PC-3 (cell line): ENCODE data around the gene BPIFB4. TPM values are rescaled to one million over a fixed set of nuclear protein-coding genes. Genes with fewer than 3 reads are reported as not detected.

Experiments used
- ATAC-seq: fragments of 200-7000 bp; cut with Tn5 transposase; 2 replicates; pipeline ENCODE4 v1.9.1; 2020; ENCODE audit warnings: mild to moderate bottlenecking, moderate library complexity
- BruUV-seq: library from RNA; stranded (reverse); fragments of 400-500 nt; replicated peaks from 2 replicates; lab custom pipeline; 2021; lab: Mats Ljungman, UMichigan
- CTCF ChIA-PET: fragments of 300-600 bp; sonication (Branson Sonifier 250); formaldehyde crosslinking; loops from one replicate; lab custom pipeline; 2022; ENCODE audit warnings: antibody characterized with exemption; lab: Charles Lee
- POLR2A ChIA-PET: fragments of 300-600 bp; sonication (Branson Sonifier 250); formaldehyde crosslinking; loops from one replicate; lab custom pipeline; 2022; ENCODE audit warnings: antibody characterized with exemption; ENCODE audit not compliant: unreplicated experiment; lab: Charles Lee
- DNase-seq: peaks from one replicate; pipeline ENCODE4 v3.0.0-alpha.2; 2015
- H2AFZ ChIP-seq: fragments of 300-600 bp; sonication (generic); 2 replicates; pipeline ENCODE4 v1.6.0; 2016; ENCODE audit warnings: antibody characterized with exemption, low read length
- H3F3A ChIP-seq: fragments of 300-600 bp; sonication (generic); one replicate; pipeline ENCODE4 v1.6.0; 2017; ENCODE audit warnings: antibody characterized with exemption, low read length, control low read depth, mild to moderate bottlenecking; ENCODE audit not compliant: unreplicated experiment
- H3K27ac ChIP-seq: fragments of 300-600 bp; sonication (generic); 2 replicates; pipeline ENCODE4 v1.5.1; 2016; ENCODE audit warnings: mild to moderate bottlenecking, low read length
- H3K27me3 ChIP-seq: fragments of 300-600 bp; sonication (generic); 2 replicates; pipeline ENCODE4 v1.6.1; 2016; ENCODE audit warnings: low read length, mixed read lengths
- H3K36me3 ChIP-seq: fragments of 300-600 bp; sonication (generic); 2 replicates; pipeline ENCODE4 v1.6.1; 2016; ENCODE audit warnings: low read depth, mixed run types, low read length, mixed read lengths
- H3K4me1 ChIP-seq: fragments of 300-600 bp; sonication (generic); 2 replicates; pipeline ENCODE4 v1.5.1; 2016; ENCODE audit warnings: low read length; ENCODE audit not compliant: insufficient read depth
- H3K4me2 ChIP-seq: fragments of 300-600 bp; sonication (generic); 2 replicates; pipeline ENCODE4 v1.6.0; 2016; ENCODE audit warnings: low read length
- H3K4me3 ChIP-seq: fragments of 300-600 bp; sonication (generic); 2 replicates; pipeline ENCODE4 v1.5.1; 2016; ENCODE audit warnings: mild to moderate bottlenecking, low read length, mixed read lengths
- H3K79me2 ChIP-seq: fragments of 300-600 bp; sonication (generic); 2 replicates; pipeline ENCODE4 v1.6.1; 2017; ENCODE audit warnings: low read length, mixed read lengths
- H3K9ac ChIP-seq: fragments of 300-600 bp; sonication (generic); 2 replicates; pipeline ENCODE4 v1.6.0; 2016; ENCODE audit warnings: mild to moderate bottlenecking, low read length
- H3K9me2 ChIP-seq: fragments of 300-600 bp; sonication (generic); replicated peaks from 2 replicates; pipeline ENCODE4 v1.6.1; 2016; ENCODE audit warnings: mixed run types, low read length, mixed read lengths
- H3K9me3 ChIP-seq: fragments of 300-600 bp; sonication (generic); 2 replicates; pipeline ENCODE4 v1.6.1; 2016; ENCODE audit warnings: low read length, mixed read lengths
- H4K20me1 ChIP-seq: fragments of 300-600 bp; sonication (generic); 2 replicates; pipeline ENCODE4 v1.6.1; 2016; ENCODE audit warnings: low read length, mixed read lengths
- CTCF ChIP-seq: fragments of 300-600 bp; sonication (generic); conservative IDR thresholded peaks from 2 replicates; pipeline ENCODE4 v1.5.1; 2017; ENCODE audit warnings: antibody characterized with exemption, low read depth, mild to moderate bottlenecking, low read length
- EZH2 ChIP-seq: fragments of 300-600 bp; sonication (generic); IDR thresholded peaks from one replicate; pipeline ENCODE4 v1.6.1; 2017; ENCODE audit warnings: antibody characterized with exemption, mild to moderate bottlenecking, low read length; ENCODE audit not compliant: unreplicated experiment
- EZH2phosphoT487 ChIP-seq: fragments of 300-600 bp; sonication (generic); IDR thresholded peaks from 2 replicates; pipeline ENCODE4 v1.6.1; 2018; ENCODE audit warnings: mild to moderate bottlenecking, antibody characterized with exemption, low read length, borderline replicate concordance
- intact Hi-C: fragments of 100-400 bp; cut with micrococcal nuclease; formaldehyde crosslinking; loops from 2 replicates; pipeline ENCODE4 v1.9.0; 2023
- total RNA-seq: library from RNA; depleted of rRNA; stranded (reverse); fragments of >200 nt; gene quantifications from 2 replicates; pipeline ENCODE4 v1.2.3, GENCODE V29; 2014

Gene BPIFB4
- total RNA-seq, 1 experiment from 2014 or later: not detected

- no peaks in the 10 kb centered on the region for H3K9me3 ChIP-seq
- H3K4me2 ChIP-seq: no peak overlapping the region
- no peaks in the 10 kb centered on the region for H3F3A ChIP-seq
- CTCF ChIA-PET: no interaction called here
- H4K20me1 ChIP-seq: no peaks in the 10 kb centered on the region
- POLR2A ChIA-PET: no interaction called here
- H3K27ac ChIP-seq: no peak overlapping the region
- no peaks in the 10 kb centered on the region for H3K36me3 ChIP-seq
- ATAC-seq (no peak), DNase-seq (no peak)
- intact Hi-C loops: no loop called here
- H3K4me1 ChIP-seq: no peaks in the 10 kb centered on the region
- BruUV-seq: no TSS peak
- H3K27me3 ChIP-seq: peaks cover 37% of the 10 kb centered on the region
- H2AFZ ChIP-seq: no peak overlapping the region
- no peaks in the 10 kb centered on the region for H3K79me2 ChIP-seq
- no peak overlapping the region for H3K9ac ChIP-seq
- no peak overlapping the region for H3K4me3 ChIP-seq
- H3K9me2 ChIP-seq: no peaks in the 10 kb centered on the region
- no peak for TF ChIP-seq EZH2phosphoT487
- no peak for TF ChIP-seq EZH2
- TF ChIP-seq CTCF: no peak
Observed at GRCh38 chr20:33038243-33038642, 41.2 kb upstream of the BPIFB4 start.

GRCh38 chr20:33042430-33042829 lies 37.0 kb upstream of the BPIFB4 start:
- CTCF ChIA-PET: no interaction called here
- Histone ChIP-seq H3K9me2 (no peaks in the 10 kb centered on the region), H3K4me2 (no peak overlapping the region), H3K79me2 (no peaks in the 10 kb centered on the region), H3K4me1 (no peaks in the 10 kb centered on the region), H3F3A (no peaks in the 10 kb centered on the region), H3K9ac (no peak overlapping the region), H3K36me3 (no peaks in the 10 kb centered on the region), H2AFZ (no peak overlapping the region), H3K27me3 (peaks cover 17% of the 10 kb centered on the region; the same call in 1 of the 2 replicates), H3K27ac (no peak overlapping the region), H4K20me1 (no peaks in the 10 kb centered on the region), H3K9me3 (peaks cover 4% of the 10 kb centered on the region; the same call in 1 of the 2 replicates), H3K4me3 (no peak overlapping the region)
- intact Hi-C loops: no loop called here
- POLR2A ChIA-PET: no interaction called here
- ATAC-seq (no peak), DNase-seq (no peak)
- no TSS peak for BruUV-seq
- TF ChIP-seq EZH2 (no peak), EZH2phosphoT487 (no peak), CTCF (no peak)

- ChIA-PET POLR2A (no interaction called here), CTCF (no interaction called here)
- BruUV-seq: no TSS peak
- no peaks in the 10 kb centered on the region for H4K20me1 ChIP-seq
- no peak overlapping the region for H3K27ac ChIP-seq
- H3K4me2 ChIP-seq: no peak overlapping the region
- ATAC-seq (no peak), DNase-seq (no peak)
- H3K4me1 ChIP-seq: no peaks in the 10 kb centered on the region
- no peak overlapping the region for H2AFZ ChIP-seq
- peaks cover 4% of the 10 kb centered on the region; the same call in 1 of the 2 replicates for H3K9me3 ChIP-seq
- peaks cover 19% of the 10 kb centered on the region; the same call in 1 of the 2 replicates for H3K27me3 ChIP-seq
- H3K9ac ChIP-seq: no peak overlapping the region
- H3K9me2 ChIP-seq: no peaks in the 10 kb centered on the region
- TF ChIP-seq CTCF (no peak), EZH2 (no peak), EZH2phosphoT487 (no peak)
- H3K79me2 ChIP-seq: no peaks in the 10 kb centered on the region
- no peak overlapping the region for H3K4me3 ChIP-seq
- no peaks in the 10 kb centered on the region for H3F3A ChIP-seq
- intact Hi-C loops: no loop called here
- no peaks in the 10 kb centered on the region for H3K36me3 ChIP-seq
Observed at GRCh38 chr20:33042983-33043730, 36.3 kb upstream of the BPIFB4 start.
